CD4-positive, alpha-beta memory T cell (primary cell): ENCODE data around the gene UTP11. TPM values are rescaled to one million over a fixed set of nuclear protein-coding genes. Genes with fewer than 3 reads are reported as not detected.

Experiments
- CTCF ChIA-PET: fragments of 350-600 bp; sonication (Branson Sonifier 250); formaldehyde crosslinking; loops from one replicate; lab custom pipeline; 2021; ENCODE audit warnings: inconsistent platforms; ENCODE audit not compliant: partially characterized antibody; lab: Charles Lee
- POLR2A ChIA-PET: fragments of 350-600 bp; sonication (Branson Sonifier 250); formaldehyde crosslinking; loops from one replicate; lab custom pipeline; 2021; ENCODE audit not compliant: partially characterized antibody; lab: Charles Lee
- DNase-seq, 5 donors: peaks; one replicate each; pipeline versions ENCODE4 v3.0.0 to v3.0.0-alpha.2; 2020 to 2022; ENCODE audit warnings: mixed read lengths in 1 of 5
- H3K27ac ChIP-seq: one replicate; pipeline ENCODE4 v1.7.0; 2013; ENCODE audit warnings: low read depth, low read length
- H3K27me3 ChIP-seq: 2 replicates; pipeline ENCODE4 v1.7.0; 2013; ENCODE audit warnings: mild to moderate bottlenecking, low read length, moderate library complexity; ENCODE audit not compliant: insufficient read depth
- H3K36me3 ChIP-seq: 2 replicates; pipeline ENCODE4 v1.7.0; 2013; ENCODE audit warnings: mild to moderate bottlenecking, low read length, moderate library complexity; ENCODE audit not compliant: insufficient read depth
- H3K4me1 ChIP-seq: 2 replicates; pipeline ENCODE4 v1.7.0; 2013; ENCODE audit warnings: mild to moderate bottlenecking, low read length, moderate library complexity; ENCODE audit not compliant: insufficient read depth
- H3K4me3 ChIP-seq, 2 donors: one replicate each; pipeline ENCODE4 v1.7.0; 2013; ENCODE audit warnings: low read length in 2 of 2, mild to moderate bottlenecking in 1 of 2
- H3K9me3 ChIP-seq, 2 donors: one replicate each; pipeline ENCODE4 v1.7.0; 2013; ENCODE audit warnings: low read length in 2 of 2, control low read depth in 1 of 2; ENCODE audit not compliant: control insufficient read depth in 1 of 2
- H3K27ac Mint-ChIP-seq, 7 donors: one replicate each; pipeline ENCODE4 v1.8.0; 2020 to 2021; ENCODE audit warnings: mixed read lengths in 7 of 7, mild to moderate bottlenecking in 6 of 7, inconsistent platforms in 3 of 7, moderate library complexity in 3 of 7
- H3K27me3 Mint-ChIP-seq, 2 donors: one replicate each; pipeline ENCODE4 v1.8.0; 2020 to 2021; ENCODE audit warnings: mixed read lengths in 2 of 2
- H3K36me3 Mint-ChIP-seq, 2 donors: one replicate each; pipeline ENCODE4 v1.8.0; 2020 to 2021; ENCODE audit warnings: mixed read lengths in 2 of 2, inconsistent platforms in 1 of 2, mild to moderate bottlenecking in 1 of 2
- H3K4me1 Mint-ChIP-seq, 4 donors: one replicate each; pipeline ENCODE4 v1.8.0; 2020 to 2021; ENCODE audit warnings: mixed read lengths in 4 of 4, mild to moderate bottlenecking in 1 of 4
- H3K4me3 Mint-ChIP-seq, 8 donors: one replicate each; pipeline ENCODE4 v1.8.0; 2020 to 2021; ENCODE audit warnings: mixed read lengths in 8 of 8, mild to moderate bottlenecking in 7 of 8, moderate library complexity in 6 of 8, inconsistent platforms in 3 of 8
- H3K9me3 Mint-ChIP-seq, 8 donors: one replicate each; pipeline ENCODE4 v1.8.0; 2020 to 2021; ENCODE audit warnings: mixed read lengths in 8 of 8, mild to moderate bottlenecking in 5 of 8, inconsistent platforms in 3 of 8, moderate library complexity in 1 of 8
- intact Hi-C: fragments of 100-400 bp; cut with micrococcal nuclease; formaldehyde crosslinking; loops from one replicate; pipeline ENCODE4 v1.15.1; 2023
- polyA plus RNA-seq, 2 donors: library from polyadenylated mRNA; unstranded; fragments of 300-500 nt; fragmentation: Illumina TruSeq; gene quantifications; one replicate each; pipeline ENCODE4 v1.2.3, GENCODE V29; 2021
- total RNA-seq, 2 experiments: library from RNA; stranded (reverse); gene quantifications; one replicate each; pipeline ENCODE4 v1.2.3, GENCODE V29; 2021

UTP11 gene
- total and polyA plus RNA-seq, 4 experiments from 2014 or later = 17.3 to 21.9 (median 19.3) TPM

- H3K36me3 ChIP-seq = no peaks in the 10 kb centered on the region
- H3K4me3 ChIP-seq = no peak overlapping the region
- H3K4me1 ChIP-seq = peaks cover 9% of the 10 kb centered on the region
- ChIA-PET POLR2A (interaction anchor here (2.9 kb wide), 1 partner anchor 15 kb away, joined by 18 read pairs; the partner anchor contains the start of gene UTP11), CTCF (interaction anchor here (9.8 kb wide), 1 partner anchor 18 kb away, joined by 192 read pairs; the partner anchor contains the start of gene UTP11)
- H3K27me3 ChIP-seq = no peaks in the 10 kb centered on the region
- Mint-ChIP-seq H3K27me3 (no peaks in the 10 kb centered on the region), H3K27ac (peak overlapping the region in 1 of 7 donors; percentile 53), H3K4me1 (peaks cover 8 to 30% (median 14%) of the 10 kb centered on the region in 4 donors), H3K4me3 (no peak overlapping the region), H3K36me3 (no peaks in the 10 kb centered on the region), H3K9me3 (no peaks in the 10 kb centered on the region)
- intact Hi-C loops = no loop called here
- H3K9me3 ChIP-seq = no peaks in the 10 kb centered on the region
- no peak for DNase-seq
- no peak overlapping the region for H3K27ac ChIP-seq
Measured at GRCh38 chr1:37997256-37998088, 15.1 kb upstream of the UTP11 start.

DNA sequence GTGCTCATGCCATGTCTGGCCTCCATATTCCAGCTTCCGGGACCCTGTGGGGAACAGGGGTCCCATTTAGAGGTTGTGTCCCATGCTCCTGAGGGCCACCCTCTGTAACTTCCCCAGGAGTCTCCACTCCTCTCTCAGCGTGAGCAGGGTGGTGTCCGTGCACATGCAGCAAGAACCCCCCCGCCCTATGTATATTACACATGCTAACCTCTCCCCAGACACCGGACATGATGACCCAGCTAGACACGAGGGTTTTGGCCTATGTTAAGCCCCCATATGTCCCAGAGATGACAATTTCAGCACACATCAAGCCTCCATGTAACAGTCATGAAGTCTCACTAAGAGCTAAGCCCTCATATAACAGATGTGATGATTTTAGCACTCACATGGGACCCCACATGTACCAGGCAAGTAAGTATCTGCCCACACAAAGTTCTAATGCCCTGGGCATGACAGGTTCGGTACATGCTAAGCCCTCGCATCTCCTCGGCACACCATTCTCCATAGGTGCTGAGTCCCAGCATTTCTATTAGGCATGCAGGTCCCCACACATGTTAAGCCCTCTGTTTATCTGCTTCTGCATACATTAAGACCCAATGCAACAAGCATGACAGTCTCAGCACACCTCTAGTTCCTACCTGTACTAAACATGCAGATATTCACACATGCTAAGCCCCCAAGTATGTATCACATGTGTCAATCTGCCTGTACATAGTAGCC lies 14.3 kb upstream of the UTP11 start:
- Mint-ChIP-seq H3K27ac (no peak overlapping the region), H3K4me3 (peak overlapping the region in 1 of 8 donors; percentile 23), H3K27me3 (peaks cover 0 to 1% of the 10 kb centered on the region in 2 donors), H3K4me1 (peaks cover 8 to 32% (median 15%) of the 10 kb centered on the region in 4 donors), H3K36me3 (no peaks in the 10 kb centered on the region), H3K9me3 (peaks cover 0 to 2% (median 0%) of the 10 kb centered on the region in 8 donors)
- Histone ChIP-seq H3K9me3 (no peaks in the 10 kb centered on the region), H3K36me3 (no peaks in the 10 kb centered on the region), H3K4me1 (peaks cover 9% of the 10 kb centered on the region), H3K27ac (no peak overlapping the region), H3K27me3 (no peaks in the 10 kb centered on the region), H3K4me3 (no peak overlapping the region)
- ChIA-PET CTCF (interaction anchor here (9.8 kb wide), 1 partner anchor 17 kb away, joined by 192 read pairs; the partner anchor contains the start of gene UTP11), POLR2A (no interaction called here)
- intact Hi-C loops = no loop called here
- no peak for DNase-seq

DNA sequence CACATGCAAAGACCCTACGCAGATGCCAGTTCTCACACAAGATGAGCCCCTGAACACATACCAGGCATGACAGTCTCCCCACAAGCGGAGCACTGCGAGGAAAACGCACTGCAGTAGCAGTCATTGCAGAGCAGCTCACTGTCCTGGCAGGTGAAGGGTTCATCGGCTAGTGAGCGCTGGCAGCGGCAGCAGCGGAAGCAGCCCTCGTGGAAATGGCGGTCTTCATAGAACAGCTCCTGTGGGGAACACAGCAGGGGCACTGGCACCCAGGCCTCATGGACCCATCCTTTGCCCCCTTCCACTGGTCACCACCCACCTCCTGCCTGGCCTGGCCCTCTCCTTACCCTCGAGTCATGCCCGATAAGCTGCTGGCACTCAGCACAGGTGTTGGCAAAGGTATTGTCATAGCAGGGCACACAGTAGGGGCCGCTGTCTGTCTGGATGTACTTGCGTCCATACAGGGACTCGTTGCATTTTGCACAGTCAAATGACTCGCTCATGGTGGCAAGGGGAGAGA lies 13.6 kb upstream of the UTP11 start:
- no peaks in the 10 kb centered on the region for H3K27me3 ChIP-seq
- no peak for DNase-seq
- Mint-ChIP-seq H3K27me3 (peaks cover 0 to 3% of the 10 kb centered on the region in 2 donors), H3K4me3 (peak overlapping the region in 2 of 8 donors; percentile 31 to 32), H3K9me3 (peaks cover 0 to 2% (median 0%) of the 10 kb centered on the region in 8 donors), H3K27ac (peak overlapping the region in 1 of 7 donors; percentile 85), H3K36me3 (no peaks in the 10 kb centered on the region), H3K4me1 (peaks cover 8 to 39% (median 18%) of the 10 kb centered on the region in 4 donors)
- peaks cover 9% of the 10 kb centered on the region for H3K4me1 ChIP-seq
- intact Hi-C loops = no loop called here
- H3K36me3 ChIP-seq = no peaks in the 10 kb centered on the region
- ChIA-PET CTCF (interaction anchor here (9.8 kb wide), 1 partner anchor 17 kb away, joined by 192 read pairs; the partner anchor contains the start of gene UTP11), POLR2A (no interaction called here)
- H3K27ac ChIP-seq = no peak overlapping the region
- no peaks in the 10 kb centered on the region for H3K9me3 ChIP-seq
- no peak overlapping the region for H3K4me3 ChIP-seq

- H3K9me3 Mint-ChIP-seq = peaks cover 0 to 2% (median 0%) of the 10 kb centered on the region in 8 donors
- intact Hi-C loops = no loop called here
- H3K27me3 Mint-ChIP-seq = peaks cover 0 to 6% of the 10 kb centered on the region in 2 donors
- Histone ChIP-seq H3K4me3 (no peak overlapping the region), H3K36me3 (no peaks in the 10 kb centered on the region), H3K27ac (no peak overlapping the region), H3K27me3 (no peaks in the 10 kb centered on the region), H3K4me1 (peaks cover 10% of the 10 kb centered on the region), H3K9me3 (no peaks in the 10 kb centered on the region)
- POLR2A ChIA-PET = interaction anchor here (1.0 kb wide), 1 partner anchor 10 kb away, joined by 3 read pairs; no protein-coding TSS in a partner anchor
- H3K36me3 Mint-ChIP-seq = no peaks in the 10 kb centered on the region
- no peak for DNase-seq
- peak overlapping the region in 5 of 7 donors; percentile 14 to 85 (median 43) for H3K27ac Mint-ChIP-seq
- peak overlapping the region in 4 of 8 donors; percentile 14 to 36 (median 32) for H3K4me3 Mint-ChIP-seq
- H3K4me1 Mint-ChIP-seq = peaks cover 12 to 41% (median 22%) of the 10 kb centered on the region in 4 donors
- CTCF ChIA-PET = interaction anchor here (0.8 to 2.5 kb wide), 2 partner anchors 9 to 19 kb away, joined by 3 to 12 read pairs; no protein-coding TSS in a partner anchor
Measured at GRCh38 chr1:37999430-38000232, 12.9 kb upstream of the UTP11 start.

GRCh38 chr1:38000233-38000528 lies 12.4 kb upstream of the UTP11 start:
- no peak overlapping the region for H3K4me3 ChIP-seq
- peaks cover 7% of the 10 kb centered on the region for H3K4me1 ChIP-seq
- Mint-ChIP-seq H3K27me3 (peaks cover 0 to 6% of the 10 kb centered on the region in 2 donors), H3K9me3 (peaks cover 0 to 2% (median 0%) of the 10 kb centered on the region in 8 donors), H3K4me3 (peak overlapping the region in 1 of 8 donors; percentile 36), H3K4me1 (peaks cover 8 to 38% (median 18%) of the 10 kb centered on the region in 4 donors), H3K27ac (peak overlapping the region in 2 of 7 donors; percentile 32 to 51), H3K36me3 (no peaks in the 10 kb centered on the region)
- POLR2A ChIA-PET = interaction anchor here (1.0 kb wide), 1 partner anchor 9 kb away, joined by 3 read pairs; no protein-coding TSS in a partner anchor
- H3K27me3 ChIP-seq = no peaks in the 10 kb centered on the region
- CTCF ChIA-PET = interaction anchor here (0.8 to 2.5 kb wide), 2 partner anchors 9 to 18 kb away, joined by 3 to 12 read pairs; no protein-coding TSS in a partner anchor
- H3K27ac ChIP-seq = no peak overlapping the region
- DNase-seq = no peak
- intact Hi-C loops = no loop called here
- H3K36me3 ChIP-seq = no peaks in the 10 kb centered on the region
- no peaks in the 10 kb centered on the region for H3K9me3 ChIP-seq
